Fibroblast of lung (primary cell): Measurements from ENCODE around the gene DNAH3.

Source experiments
- EZH2 ChIP-seq: IDR thresholded peaks from 2 replicates; pipeline ENCODE4 v1.5.1; 2012; ENCODE audit warnings: low read length, control low read depth, mild to moderate bottlenecking; ENCODE audit errors: missing control alignments
- TF ChIP-seq, protein P1 (sequence below), 2 donors: IDR thresholded peaks in 1 of 2; conservative IDR thresholded peaks in 1 of 2; 1 replicate in 1 of 2; 2 replicates in 1 of 2; pipeline ENCODE4 v1.5.1; 2011 to 2012; ENCODE audit warnings: low read length in 2 of 2, control low read depth in 1 of 2, inconsistent platforms in 1 of 2, low read depth in 1 of 2, mild to moderate bottlenecking in 1 of 2

DNA sequence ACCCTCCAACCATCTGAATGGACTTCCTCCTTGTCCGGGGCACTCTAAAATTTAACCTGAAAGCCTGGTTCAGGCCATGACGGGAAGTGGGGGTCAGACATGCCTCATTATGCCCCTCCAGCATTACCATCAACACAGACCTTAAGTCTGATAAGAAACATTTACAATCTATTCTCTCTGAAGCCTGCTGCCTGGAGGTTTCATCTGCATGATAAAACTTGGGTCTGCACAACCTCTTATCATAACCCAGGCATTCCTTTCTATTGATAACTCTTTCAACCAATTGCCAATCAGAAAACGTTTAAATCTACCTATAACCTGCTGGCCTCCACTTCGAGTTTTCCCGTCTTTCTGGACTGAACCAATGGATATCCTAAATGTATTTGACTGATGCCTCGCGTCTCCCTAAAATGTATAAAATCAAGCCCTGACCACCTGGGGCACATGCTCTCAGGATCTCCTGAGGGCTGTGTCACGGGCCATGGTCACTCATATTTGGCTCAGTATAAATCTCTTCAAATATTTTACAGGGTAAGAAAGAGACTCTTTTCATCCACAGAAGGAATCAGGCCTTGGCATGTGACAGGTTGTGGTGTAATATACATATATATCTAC is 204.5 kb downstream of the DNAH3 start:
- TF ChIP-seq EZH2: no peak
- TF ChIP-seq, protein P1, sequence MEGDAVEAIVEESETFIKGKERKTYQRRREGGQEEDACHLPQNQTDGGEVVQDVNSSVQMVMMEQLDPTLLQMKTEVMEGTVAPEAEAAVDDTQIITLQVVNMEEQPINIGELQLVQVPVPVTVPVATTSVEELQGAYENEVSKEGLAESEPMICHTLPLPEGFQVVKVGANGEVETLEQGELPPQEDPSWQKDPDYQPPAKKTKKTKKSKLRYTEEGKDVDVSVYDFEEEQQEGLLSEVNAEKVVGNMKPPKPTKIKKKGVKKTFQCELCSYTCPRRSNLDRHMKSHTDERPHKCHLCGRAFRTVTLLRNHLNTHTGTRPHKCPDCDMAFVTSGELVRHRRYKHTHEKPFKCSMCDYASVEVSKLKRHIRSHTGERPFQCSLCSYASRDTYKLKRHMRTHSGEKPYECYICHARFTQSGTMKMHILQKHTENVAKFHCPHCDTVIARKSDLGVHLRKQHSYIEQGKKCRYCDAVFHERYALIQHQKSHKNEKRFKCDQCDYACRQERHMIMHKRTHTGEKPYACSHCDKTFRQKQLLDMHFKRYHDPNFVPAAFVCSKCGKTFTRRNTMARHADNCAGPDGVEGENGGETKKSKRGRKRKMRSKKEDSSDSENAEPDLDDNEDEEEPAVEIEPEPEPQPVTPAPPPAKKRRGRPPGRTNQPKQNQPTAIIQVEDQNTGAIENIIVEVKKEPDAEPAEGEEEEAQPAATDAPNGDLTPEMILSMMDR (conservative IDR thresholded peaks at IDR 0.05 in 1 of 2, IDR thresholded peaks at IDR 0.05 in 1 of 2; ENCODE audit: low read depth in 1 of 2, low read length in 2 of 2): no peak
